Neural progenitor cell (in vitro differentiated cells): ENCODE data around the gene PTPRR. TPM values are rescaled to one million over a fixed set of nuclear protein-coding genes. Genes with fewer than 3 reads are reported as not detected.

ENCODE experiments used
- DNase-seq: peaks from one replicate; pipeline ENCODE4 v3.0.0-alpha.2; 2016; ENCODE audit warnings: low spot score
- H2AFZ ChIP-seq: fragments of 200-600 bp; sonication (generic); replicated peaks from 2 replicates; pipeline ENCODE4 v1.6.1; 2016; ENCODE audit warnings: antibody characterized with exemption
- H3F3A ChIP-seq: fragments of 200-600 bp; sonication (generic); 2 replicates; pipeline ENCODE4 v1.6.1; 2016; ENCODE audit warnings: antibody characterized with exemption, low read depth
- H3K27ac ChIP-seq: fragments of 200-600 bp; sonication (generic); 2 replicates; pipeline ENCODE4 v1.5.1; 2016; ENCODE audit warnings: mild to moderate bottlenecking
- H3K27me3 ChIP-seq: fragments of 200-600 bp; sonication (generic); 2 replicates; pipeline ENCODE4 v1.6.1; 2016; ENCODE audit warnings: mild to moderate bottlenecking, moderate library complexity
- H3K36me3 ChIP-seq: fragments of 200-600 bp; sonication (generic); 2 replicates; pipeline ENCODE4 v1.5.1; 2016
- H3K4me1 ChIP-seq: fragments of 200-600 bp; sonication (generic); 2 replicates; pipeline ENCODE4 v1.6.1; 2016; ENCODE audit warnings: mixed run types
- H3K4me2 ChIP-seq: fragments of 200-600 bp; sonication (generic); 2 replicates; pipeline ENCODE4 v1.6.1; 2016
- H3K4me3 ChIP-seq: fragments of 200-600 bp; sonication (generic); 2 replicates; pipeline ENCODE4 v1.5.1; 2016
- H3K79me2 ChIP-seq: fragments of 200-600 bp; sonication (generic); 2 replicates; pipeline ENCODE4 v1.6.1; 2016; ENCODE audit warnings: low read depth
- H3K9ac ChIP-seq: fragments of 200-600 bp; sonication (generic); 2 replicates; pipeline ENCODE4 v1.6.1; 2016
- H3K9me3 ChIP-seq: fragments of 200-600 bp; sonication (generic); 2 replicates; pipeline ENCODE4 v1.5.1; 2016; ENCODE audit warnings: low read depth
- H4K20me1 ChIP-seq: fragments of 200-600 bp; sonication (generic); 2 replicates; pipeline ENCODE4 v1.6.1; 2016; ENCODE audit warnings: low read depth
- H3K27ac Mint-ChIP-seq: 3 replicates; pipeline ENCODE4 v1.8.0; 2021; ENCODE audit warnings: mixed read lengths
- H3K27me3 Mint-ChIP-seq: 2 replicates; pipeline ENCODE4 v1.8.0; 2022; ENCODE audit warnings: low read depth, mild to moderate bottlenecking, inconsistent platforms, moderate library complexity, mixed read lengths; ENCODE audit not compliant: insufficient read depth
- H3K36me3 Mint-ChIP-seq: 3 replicates; pipeline ENCODE4 v1.8.0; 2021; ENCODE audit warnings: mixed read lengths
- H3K4me1 Mint-ChIP-seq: 3 replicates; pipeline ENCODE4 v1.8.0; 2021; ENCODE audit warnings: mixed read lengths
- H3K4me3 Mint-ChIP-seq: 3 replicates; pipeline ENCODE4 v1.8.0; 2021; ENCODE audit warnings: mild to moderate bottlenecking, moderate library complexity, mixed read lengths
- H3K9me3 Mint-ChIP-seq: 3 replicates; pipeline ENCODE4 v1.8.0; 2020; ENCODE audit warnings: mixed read lengths
- CTCF ChIP-seq: fragments of 200-600 bp; sonication (generic); IDR thresholded peaks from 2 replicates; pipeline ENCODE4 v1.5.1; 2017; ENCODE audit warnings: antibody characterized with exemption, mild to moderate bottlenecking
- EZH2 ChIP-seq: fragments of 200-600 bp; sonication (generic); IDR thresholded peaks from 2 replicates; pipeline ENCODE4 v1.6.1; 2017; ENCODE audit warnings: antibody characterized with exemption, mild to moderate bottlenecking, moderate library complexity
- EZH2phosphoT487 ChIP-seq: fragments of 200-600 bp; sonication (generic); IDR thresholded peaks from 2 replicates; pipeline ENCODE4 v1.6.1; 2017; ENCODE audit warnings: antibody characterized with exemption
- total RNA-seq: library from RNA; depleted of rRNA; stranded (reverse); fragments of >200 nt; gene quantifications from 2 replicates; pipeline ENCODE4 v1.2.3, GENCODE V29; 2015; ENCODE audit warnings: low replicate concordance

The PTPRR gene
- total RNA-seq, 1 donor from 2014 or later: not detected

GRCh38 chr12:70822412-70822811, 98.1 kb downstream of the PTPRR start:
- no peaks in the 10 kb centered on the region for H3K36me3 Mint-ChIP-seq

GRCh38 chr12:70815971-70816391, 104.6 kb downstream of the PTPRR start:
- Histone ChIP-seq H3K79me2 (no peaks in the 10 kb centered on the region), H3K4me3 (no peak overlapping the region), H3K9me3 (peaks cover 7% of the 10 kb centered on the region), H3K27ac (no peak overlapping the region), H3K27me3 (no peaks in the 10 kb centered on the region), H3K4me1 (peaks cover 2% of the 10 kb centered on the region), H2AFZ (no peak overlapping the region), H4K20me1 (no peaks in the 10 kb centered on the region), H3K9ac (no peak overlapping the region), H3F3A (no peaks in the 10 kb centered on the region), H3K4me2 (no peak overlapping the region), H3K36me3 (no peaks in the 10 kb centered on the region)
- no peaks in the 10 kb centered on the region for H3K27me3 Mint-ChIP-seq
- peaks cover 15% of the 10 kb centered on the region for H3K9me3 Mint-ChIP-seq
- DNase-seq: no peak
- peaks cover 5% of the 10 kb centered on the region for H3K4me1 Mint-ChIP-seq
- no peaks in the 10 kb centered on the region for H3K36me3 Mint-ChIP-seq
- H3K4me3 Mint-ChIP-seq: no peak overlapping the region
- no peak overlapping the region for H3K27ac Mint-ChIP-seq
- TF ChIP-seq EZH2 (no peak), CTCF (no peak)

More at GRCh38 chr12:70822412-70822811, 98.1 kb downstream of the PTPRR start:
- no peaks in the 10 kb centered on the region for H3F3A ChIP-seq
- no peak for DNase-seq
- no peak overlapping the region for H3K4me3 Mint-ChIP-seq
- H3K79me2 ChIP-seq: no peaks in the 10 kb centered on the region
- H3K9me3 Mint-ChIP-seq: peaks cover 4% of the 10 kb centered on the region
- H3K4me1 Mint-ChIP-seq: peaks cover 7% of the 10 kb centered on the region
- no peak overlapping the region for H3K4me3 ChIP-seq
- H3K27me3 ChIP-seq: no peaks in the 10 kb centered on the region
- peaks cover 2% of the 10 kb centered on the region for H3K27me3 Mint-ChIP-seq
- H3K4me2 ChIP-seq: no peak overlapping the region
- H3K4me1 ChIP-seq: no peaks in the 10 kb centered on the region
- no peak overlapping the region for H3K27ac Mint-ChIP-seq
- no peak overlapping the region for H2AFZ ChIP-seq
- H3K27ac ChIP-seq: no peak overlapping the region
- no peaks in the 10 kb centered on the region for H3K36me3 ChIP-seq
- no peak overlapping the region for H3K9ac ChIP-seq
- H4K20me1 ChIP-seq: no peaks in the 10 kb centered on the region
- TF ChIP-seq EZH2phosphoT487 (no peak), CTCF (no peak), EZH2 (no peak)
- no peaks in the 10 kb centered on the region for H3K9me3 ChIP-seq

GRCh38 chr12:70815056-70815455, 105.5 kb downstream of the PTPRR start:
- H3K79me2 ChIP-seq: no peaks in the 10 kb centered on the region
- Mint-ChIP-seq H3K27me3 (no peaks in the 10 kb centered on the region), H3K9me3 (peaks cover 10% of the 10 kb centered on the region), H3K4me3 (no peak overlapping the region), H3K27ac (no peak overlapping the region), H3K36me3 (no peaks in the 10 kb centered on the region), H3K4me1 (peaks cover 11% of the 10 kb centered on the region)
- H3K36me3 ChIP-seq: no peaks in the 10 kb centered on the region
- H3K9ac ChIP-seq: no peak overlapping the region
- peaks cover 7% of the 10 kb centered on the region for H3K9me3 ChIP-seq
- no peak overlapping the region for H2AFZ ChIP-seq
- peaks cover 9% of the 10 kb centered on the region for H3K4me1 ChIP-seq
- DNase-seq: no peak
- H3K4me3 ChIP-seq: no peak overlapping the region
- no peaks in the 10 kb centered on the region for H4K20me1 ChIP-seq
- H3K27me3 ChIP-seq: no peaks in the 10 kb centered on the region
- no peaks in the 10 kb centered on the region for H3F3A ChIP-seq
- H3K4me2 ChIP-seq: no peak overlapping the region
- TF ChIP-seq EZH2phosphoT487 (no peak), EZH2 (no peak), CTCF (no peak)
- no peak overlapping the region for H3K27ac ChIP-seq
